NCI-H146 treated with DMSO at 0.1 percent for 48 hours (cell line): Measurements from ENCODE around the gene MACROD2.
"Not testable (repeated sequence)": the region's sequence is repeated elsewhere in the genome, so short reads cannot be mapped to it uniquely, and the experiment has no call there.

Experiments
- DNase-seq: peaks from one replicate; lab custom pipeline; 2025; ENCODE audit not compliant: unreplicated experiment; lab: John Stamatoyannopoulos, UW

The MACROD2 gene

GRCh38 chr20:14259689-14260088 is 264.4 kb downstream of the MACROD2 start:
- no peak for DNase-seq

- DNase-seq: no peak
Measured at GRCh38 chr20:14260367-14260766, 265.1 kb downstream of the MACROD2 start.

GRCh38 chr20:14264869-14265268 is 269.6 kb downstream of the MACROD2 start:
- DNase-seq: peak; percentile 15

- DNase-seq: no peak
Measured at GRCh38 chr20:14266246-14266645, 270.9 kb downstream of the MACROD2 start.

GRCh38 chr20:14270751-14271150 is 275.4 kb downstream of the MACROD2 start:
- not testable (repeated sequence) for DNase-seq

GRCh38 chr20:14282140-14282539 is 286.8 kb downstream of the MACROD2 start:
- no peak for DNase-seq

- DNase-seq: no peak
Measured at GRCh38 chr20:14284443-14284842, 289.1 kb downstream of the MACROD2 start.

GRCh38 chr20:14288341-14289330 is 293.3 kb downstream of the MACROD2 start:
- DNase-seq: no peak

GRCh38 chr20:14291502-14291901 is 296.2 kb downstream of the MACROD2 start:
- no peak for DNase-seq

GRCh38 chr20:14295238-14295637 is 299.9 kb downstream of the MACROD2 start:
- DNase-seq: no peak

- no peak for DNase-seq
Measured at GRCh38 chr20:14295770-14296309, 300.5 kb downstream of the MACROD2 start.

- no peak for DNase-seq
Measured at GRCh38 chr20:14299831-14300230, 304.5 kb downstream of the MACROD2 start.

GRCh38 chr20:14303106-14303505 is 307.8 kb downstream of the MACROD2 start:
- DNase-seq: no peak

- DNase-seq: no peak
Measured at GRCh38 chr20:14303651-14304050, 308.3 kb downstream of the MACROD2 start.

GRCh38 chr20:14304472-14304871 is 309.2 kb downstream of the MACROD2 start:
- no peak for DNase-seq

- DNase-seq: no peak
Measured at GRCh38 chr20:14307956-14308355, 312.6 kb downstream of the MACROD2 start.

GRCh38 chr20:14310977-14311627 is 315.8 kb downstream of the MACROD2 start:
- no peak for DNase-seq

- DNase-seq: no peak
Measured at GRCh38 chr20:14312001-14312400, 316.7 kb downstream of the MACROD2 start.

GRCh38 chr20:14313341-14314020 is 318.2 kb downstream of the MACROD2 start:
- DNase-seq: no peak

- no peak for DNase-seq
Measured at GRCh38 chr20:14319704-14320103, 324.4 kb downstream of the MACROD2 start.

GRCh38 chr20:14331646-14332045 is 336.3 kb downstream of the MACROD2 start:
- DNase-seq: peak; percentile 72
